ENCODE measurements around the gene PPP5C.

Gene PPP5C

DNA sequence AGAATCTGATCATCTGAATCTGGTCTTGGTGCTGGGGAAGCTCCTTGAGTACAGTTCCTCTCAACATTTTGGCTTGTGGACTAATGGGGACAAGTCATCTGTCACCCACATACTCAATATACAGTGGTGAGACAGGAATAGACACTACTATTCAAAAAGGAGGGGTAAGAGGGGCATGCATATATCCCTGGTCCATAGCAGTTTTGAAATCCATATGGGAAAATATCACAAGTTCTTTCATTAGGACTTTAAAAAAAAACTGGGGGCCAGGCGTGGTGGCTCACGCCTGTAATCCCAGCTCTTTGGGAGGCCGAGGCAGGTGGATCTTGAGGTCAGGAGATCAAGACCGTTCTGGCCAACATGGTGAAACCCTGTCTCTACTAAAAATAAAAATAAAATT lies 20.3 kb upstream of the PPP5C start:
- no peaks in the 10 kb centered on the region for H4K20me1 ChIP-seq (ENCODE audit: insufficient read depth)

DNA sequence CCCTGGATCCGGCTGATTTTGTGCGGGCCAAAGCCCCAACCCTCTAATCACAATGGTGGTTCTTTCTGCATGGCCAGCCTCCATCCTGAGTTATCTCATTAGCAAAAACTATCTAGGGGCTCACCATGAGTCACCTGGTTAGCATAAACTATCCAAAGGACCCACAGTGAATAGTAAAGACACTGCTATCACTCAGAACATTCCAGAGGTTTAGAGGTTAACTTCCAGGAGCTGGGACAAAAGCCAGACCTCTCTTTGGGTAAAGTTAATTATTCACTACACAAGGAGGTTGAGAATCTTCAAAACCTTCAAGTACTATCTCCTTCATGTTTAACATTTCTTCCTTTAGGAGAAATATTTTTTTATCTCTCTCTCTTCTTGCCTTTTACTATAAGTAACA lies 18.8 kb upstream of the PPP5C start:
- Histone ChIP-seq H3K9ac (no peak overlapping the region), H4K20me1 (ENCODE audit: insufficient read depth) (no peaks in the 10 kb centered on the region), H2AFZ (ENCODE audit: low read depth) (no peak overlapping the region), H3K36me3 (ENCODE audit: insufficient read depth) (no peaks in the 10 kb centered on the region), H3K27ac (no peak overlapping the region), H3K27me3 (ENCODE audit: insufficient read depth, low read depth) (peaks cover 12% of the 10 kb centered on the region; the same call in 1 of the 2 replicates), H3K79me2 (ENCODE audit: insufficient read depth, low read depth) (no peaks in the 10 kb centered on the region), H3K4me2 (no peak overlapping the region), H3K4me3 (IDR thresholded peaks at IDR 0.05; ENCODE audit: insufficient read depth, low read depth, low read length) (no peak overlapping the region), H3K4me1 (ENCODE audit: low read depth, poor library complexity, severe bottlenecking) (no peaks in the 10 kb centered on the region)
- TF ChIP-seq, protein P1, sequence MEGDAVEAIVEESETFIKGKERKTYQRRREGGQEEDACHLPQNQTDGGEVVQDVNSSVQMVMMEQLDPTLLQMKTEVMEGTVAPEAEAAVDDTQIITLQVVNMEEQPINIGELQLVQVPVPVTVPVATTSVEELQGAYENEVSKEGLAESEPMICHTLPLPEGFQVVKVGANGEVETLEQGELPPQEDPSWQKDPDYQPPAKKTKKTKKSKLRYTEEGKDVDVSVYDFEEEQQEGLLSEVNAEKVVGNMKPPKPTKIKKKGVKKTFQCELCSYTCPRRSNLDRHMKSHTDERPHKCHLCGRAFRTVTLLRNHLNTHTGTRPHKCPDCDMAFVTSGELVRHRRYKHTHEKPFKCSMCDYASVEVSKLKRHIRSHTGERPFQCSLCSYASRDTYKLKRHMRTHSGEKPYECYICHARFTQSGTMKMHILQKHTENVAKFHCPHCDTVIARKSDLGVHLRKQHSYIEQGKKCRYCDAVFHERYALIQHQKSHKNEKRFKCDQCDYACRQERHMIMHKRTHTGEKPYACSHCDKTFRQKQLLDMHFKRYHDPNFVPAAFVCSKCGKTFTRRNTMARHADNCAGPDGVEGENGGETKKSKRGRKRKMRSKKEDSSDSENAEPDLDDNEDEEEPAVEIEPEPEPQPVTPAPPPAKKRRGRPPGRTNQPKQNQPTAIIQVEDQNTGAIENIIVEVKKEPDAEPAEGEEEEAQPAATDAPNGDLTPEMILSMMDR (conservative IDR thresholded peaks at IDR 0.05; ENCODE audit: low read depth, low read length) = no peak

More for the DNA sequence above, 20.3 kb upstream of the PPP5C start:
- Histone ChIP-seq H3K4me1 (ENCODE audit: low read depth, poor library complexity, severe bottlenecking) (no peaks in the 10 kb centered on the region), H3K79me2 (ENCODE audit: insufficient read depth, low read depth) (no peaks in the 10 kb centered on the region), H3K36me3 (ENCODE audit: insufficient read depth) (no peaks in the 10 kb centered on the region), H3K27ac (no peak overlapping the region), H2AFZ (ENCODE audit: low read depth) (no peak overlapping the region), H3K27me3 (ENCODE audit: insufficient read depth, low read depth) (peaks cover 16% of the 10 kb centered on the region; the same call in 1 of the 2 replicates), H3K9ac (no peak overlapping the region), H3K4me3 (IDR thresholded peaks at IDR 0.05; ENCODE audit: insufficient read depth, low read depth, low read length) (no peak overlapping the region), H3K4me2 (no peak overlapping the region)
- TF ChIP-seq, protein P1 (conservative IDR thresholded peaks at IDR 0.05; ENCODE audit: low read depth, low read length) = no peak

DNA sequence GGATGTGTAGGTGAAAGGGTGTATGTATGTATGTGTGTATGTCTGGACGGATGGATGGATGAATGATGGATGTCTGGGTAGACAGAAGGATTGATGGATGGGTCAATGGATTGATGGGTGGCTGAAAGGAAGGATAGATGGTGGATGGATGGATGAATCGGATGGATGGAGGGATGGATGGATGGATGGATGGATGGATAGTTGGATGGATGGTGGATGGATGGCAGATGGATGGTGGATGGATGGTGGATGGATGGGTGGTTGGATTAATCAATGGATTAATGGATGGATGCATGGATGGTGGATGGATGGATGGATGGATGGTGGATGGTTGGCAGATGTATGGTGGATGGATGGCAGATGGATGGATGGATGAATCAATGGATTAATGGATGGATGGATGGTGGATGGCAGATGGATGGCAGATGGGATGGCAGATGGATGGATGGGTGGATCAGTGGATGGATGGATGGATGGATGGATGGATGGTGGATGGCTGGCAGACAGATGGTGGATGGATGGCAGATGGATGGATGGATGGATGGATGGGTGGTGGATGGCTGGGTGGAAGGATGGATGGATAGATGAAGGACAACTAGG lies 16.5 kb upstream of the PPP5C start:
- H3K79me2 ChIP-seq (ENCODE audit: insufficient read depth, low read depth) = no peaks in the 10 kb centered on the region
- H3K27ac ChIP-seq = no peak overlapping the region
- TF ChIP-seq, protein P1 (conservative IDR thresholded peaks at IDR 0.05; ENCODE audit: low read depth, low read length) = no peak
- H3K4me1 ChIP-seq (ENCODE audit: low read depth, poor library complexity, severe bottlenecking) = no peaks in the 10 kb centered on the region
- H3K9ac ChIP-seq = no peak overlapping the region
- H3K36me3 ChIP-seq (ENCODE audit: insufficient read depth) = no peaks in the 10 kb centered on the region
- no peak overlapping the region for H3K4me3 ChIP-seq (IDR thresholded peaks at IDR 0.05; ENCODE audit: insufficient read depth, low read depth, low read length)
- H3K27me3 ChIP-seq (ENCODE audit: insufficient read depth, low read depth) = peaks cover 14% of the 10 kb centered on the region; the same call in 1 of the 2 replicates
- H3K4me2 ChIP-seq = no peak overlapping the region
- H2AFZ ChIP-seq (ENCODE audit: low read depth) = no peak overlapping the region
- no peaks in the 10 kb centered on the region for H4K20me1 ChIP-seq (ENCODE audit: insufficient read depth)

DNA sequence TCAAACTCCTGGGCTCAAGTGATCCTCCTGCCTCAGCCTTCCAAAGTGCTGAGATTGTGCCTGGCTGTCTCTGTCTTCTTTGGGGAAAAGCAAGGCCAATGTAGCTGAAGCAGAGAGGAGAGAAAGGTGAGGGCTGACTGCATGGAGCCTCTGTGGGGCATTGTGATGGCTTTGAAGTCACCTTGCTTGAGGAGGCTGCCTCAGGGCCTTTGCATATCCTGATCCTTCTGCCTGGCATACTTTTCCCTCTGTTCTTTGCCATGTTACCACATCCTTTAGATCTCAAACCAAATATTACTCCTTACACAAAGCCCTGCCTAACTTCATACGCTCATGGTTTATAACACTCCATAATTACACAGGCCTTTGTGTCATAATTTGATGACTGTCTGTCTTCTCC lies 9.4 kb upstream of the PPP5C start:
- Histone ChIP-seq H3K4me2 (no peak overlapping the region), H3K9ac (no peak overlapping the region), H3K4me1 (ENCODE audit: low read depth, poor library complexity, severe bottlenecking) (no peaks in the 10 kb centered on the region), H2AFZ (ENCODE audit: low read depth) (no peak overlapping the region), H3K27me3 (ENCODE audit: insufficient read depth, low read depth) (peaks cover 67% of the 10 kb centered on the region), H3K36me3 (ENCODE audit: insufficient read depth) (no peaks in the 10 kb centered on the region), H3K79me2 (ENCODE audit: insufficient read depth, low read depth) (no peaks in the 10 kb centered on the region), H3K27ac (no peak overlapping the region), H3K4me3 (IDR thresholded peaks at IDR 0.05; ENCODE audit: insufficient read depth, low read depth, low read length) (no peak overlapping the region), H4K20me1 (ENCODE audit: insufficient read depth) (no peaks in the 10 kb centered on the region)
- TF ChIP-seq, protein P1 (conservative IDR thresholded peaks at IDR 0.05; ENCODE audit: low read depth, low read length) = no peak
